Immature natural killer cell (primary cell): ENCODE data around the gene HIRA. TPM values are rescaled to one million over a fixed set of nuclear protein-coding genes. Genes with fewer than 3 reads are reported as not detected.

Experiments
- DNase-seq, 3 donors: peaks; one replicate each; pipeline ENCODE4 v3.0.0; 2022; ENCODE audit warnings: mixed read lengths in 1 of 3
- H3K27ac Mint-ChIP-seq, 6 donors: one replicate each; pipeline ENCODE4 v1.8.0; 2020; ENCODE audit warnings: mixed read lengths in 6 of 6, mild to moderate bottlenecking in 5 of 6, inconsistent platforms in 4 of 6, moderate library complexity in 3 of 6
- H3K27me3 Mint-ChIP-seq, 3 donors: one replicate each; pipeline ENCODE4 v1.8.0; 2020 to 2021; ENCODE audit warnings: low read depth in 3 of 3, mild to moderate bottlenecking in 3 of 3, mixed read lengths in 3 of 3, moderate library complexity in 3 of 3, inconsistent platforms in 1 of 3
- H3K36me3 Mint-ChIP-seq, 3 donors: one replicate each; pipeline ENCODE4 v1.8.0; 2020; ENCODE audit warnings: mixed read lengths in 3 of 3, inconsistent platforms in 2 of 3, mild to moderate bottlenecking in 2 of 3
- H3K4me1 Mint-ChIP-seq, 2 donors: one replicate each; pipeline ENCODE4 v1.8.0; 2020; ENCODE audit warnings: inconsistent platforms in 2 of 2, mild to moderate bottlenecking in 2 of 2, mixed read lengths in 2 of 2, moderate library complexity in 1 of 2
- H3K4me3 Mint-ChIP-seq, 5 donors: one replicate each; pipeline ENCODE4 v1.8.0; 2020; ENCODE audit warnings: mild to moderate bottlenecking in 5 of 5, mixed read lengths in 5 of 5, inconsistent platforms in 3 of 5, moderate library complexity in 3 of 5
- H3K9me3 Mint-ChIP-seq, 6 donors: one replicate each; pipeline ENCODE4 v1.8.0; 2020; ENCODE audit warnings: mild to moderate bottlenecking in 6 of 6, mixed read lengths in 6 of 6, inconsistent platforms in 4 of 6, moderate library complexity in 3 of 6
- polyA plus RNA-seq, 3 donors: library from polyadenylated mRNA; unstranded; fragments of 300-500 nt; fragmentation: Illumina TruSeq; gene quantifications; one replicate each; pipeline ENCODE4 v1.2.3, GENCODE V29; 2021

HIRA gene
- polyA plus RNA-seq, 3 donors from 2014 or later, result 4.3 to 11.5 (median 5.2) TPM

- Mint-ChIP-seq H3K27ac (peak overlapping the region in 1 of 6 donors; percentile 13), H3K27me3 (peaks cover 16 to 30% (median 18%) of the 10 kb centered on the region in 3 donors), H3K4me3 (peak overlapping the region; percentile 33 to 85 (median 77)), H3K4me1 (peaks cover 23 to 34% of the 10 kb centered on the region in 2 donors), H3K36me3 (no peaks in the 10 kb centered on the region), H3K9me3 (no peaks in the 10 kb centered on the region)
- DNase-seq, result peak; percentile 27 to 39 (median 36)
Observed at GRCh38 chr22:19289475-19290161, 141.9 kb downstream of the HIRA start.

- peaks cover 23 to 33% of the 10 kb centered on the region in 2 donors for H3K4me1 Mint-ChIP-seq
- no peak overlapping the region for H3K27ac Mint-ChIP-seq
- no peak overlapping the region for H3K4me3 Mint-ChIP-seq
- peaks cover 14 to 30% (median 18%) of the 10 kb centered on the region in 3 donors for H3K27me3 Mint-ChIP-seq
- no peak for DNase-seq
- H3K36me3 Mint-ChIP-seq, result no peaks in the 10 kb centered on the region
- H3K9me3 Mint-ChIP-seq, result no peaks in the 10 kb centered on the region
Observed at GRCh38 chr22:19287889-19288288, 143.6 kb downstream of the HIRA start.

GRCh38 chr22:19287076-19287707, 144.3 kb downstream of the HIRA start:
- Mint-ChIP-seq H3K27ac (no peak overlapping the region), H3K9me3 (no peaks in the 10 kb centered on the region), H3K4me1 (peaks cover 20 to 26% of the 10 kb centered on the region in 2 donors), H3K27me3 (peaks cover 12 to 27% (median 18%) of the 10 kb centered on the region in 3 donors), H3K4me3 (no peak overlapping the region), H3K36me3 (no peaks in the 10 kb centered on the region)
- DNase-seq, result no peak

- no peak for DNase-seq
- H3K4me1 Mint-ChIP-seq, result peaks cover 14 to 18% of the 10 kb centered on the region in 2 donors
- H3K27ac Mint-ChIP-seq, result no peak overlapping the region
- H3K36me3 Mint-ChIP-seq, result no peaks in the 10 kb centered on the region
- peaks cover 10 to 20% (median 12%) of the 10 kb centered on the region in 3 donors for H3K27me3 Mint-ChIP-seq
- no peak overlapping the region for H3K4me3 Mint-ChIP-seq
- no peaks in the 10 kb centered on the region for H3K9me3 Mint-ChIP-seq
Observed at GRCh38 chr22:19285831-19286230, 145.7 kb downstream of the HIRA start.

Other genes with a start within 250 kb of the HIRA start
- under 1 TPM; 0.06 to 0.37 (median 0.19) TPM for gene CLTCL1, start 140.0 kb downstream of the HIRA start, polyA plus RNA-seq
- 10 to 100 TPM; 64.7 to 85.1 (median 77.9) TPM for gene MRPL40, start 812 bp upstream of the HIRA start, polyA plus RNA-seq
- gene C22orf39, start 16.0 kb upstream of the HIRA start, polyA plus RNA-seq, result 10 to 100 TPM; 67.8 to 75.5 (median 71.0) TPM
- 100 to 1,000 TPM; 106 to 176 (median 142) TPM for gene UFD1, start 47.5 kb upstream of the HIRA start, polyA plus RNA-seq
- 1 to 10 TPM in 2 of 3 donors, not detected in 1; 3.1 to 3.5 TPM for gene CDC45, start 48.2 kb upstream of the HIRA start, polyA plus RNA-seq
- gene CLDN5, start 92.7 kb upstream of the HIRA start, polyA plus RNA-seq, result 1 to 10 TPM in 1 of 3 donors, under 1 TPM in 1, not detected in 1; 0.46 to 3.6 TPM